Endothelial cell of umbilical vein (primary cell): ENCODE measurements around the gene RDH5.

Experiments used
- CTCF ChIP-seq, 2 donors: IDR thresholded peaks; 1 replicate in 1 of 2; 2 replicates in 1 of 2; pipeline ENCODE4 v1.5.1; 2011; ENCODE audit warnings: low read length in 2 of 2, mild to moderate bottlenecking in 2 of 2, moderate library complexity in 2 of 2, control low read depth in 1 of 2, inconsistent platforms in 1 of 2, low read depth in 1 of 2; ENCODE audit not compliant: insufficient read depth in 1 of 2; ENCODE audit errors: extremely low read depth in 1 of 2
- EZH2 ChIP-seq: IDR thresholded peaks from 2 replicates; pipeline ENCODE4 v1.6.1; 2012; ENCODE audit warnings: borderline replicate concordance, low read depth, mild to moderate bottlenecking, moderate library complexity, low read length, inconsistent platforms; ENCODE audit not compliant: severe bottlenecking
- FOS ChIP-seq: IDR thresholded peaks from 2 replicates; pipeline ENCODE4 v1.6.1; 2011; ENCODE audit warnings: mild to moderate bottlenecking, low read length, moderate library complexity, borderline replicate concordance; ENCODE audit not compliant: insufficient read depth
- JUN ChIP-seq: IDR thresholded peaks from 2 replicates; pipeline ENCODE4 v1.6.1; 2011; ENCODE audit warnings: borderline replicate concordance, low read depth; ENCODE audit not compliant: insufficient read length, insufficient read depth
- MAX ChIP-seq: IDR thresholded peaks from 2 replicates; pipeline ENCODE4 v1.6.1; 2011; ENCODE audit not compliant: insufficient read depth, insufficient read length
- MYC ChIP-seq: IDR thresholded peaks from one replicate; pipeline ENCODE4 v1.6.1; 2011; ENCODE audit warnings: mild to moderate bottlenecking, low read depth, low read length
- POLR2A ChIP-seq: IDR thresholded peaks from 2 replicates; pipeline ENCODE4 v1.6.1; 2012; ENCODE audit warnings: low read depth, mild to moderate bottlenecking, control low read depth, low read length
- POLR2AphosphoS5 ChIP-seq: IDR thresholded peaks from 2 replicates; pipeline ENCODE4 v1.6.1; 2012; ENCODE audit warnings: low read depth, mild to moderate bottlenecking, control low read depth, low read length, moderate library complexity; ENCODE audit not compliant: insufficient read depth

- TF ChIP-seq JUN (no peak), MYC (no peak), CTCF (IDR thresholded peaks at IDR 0.05; ENCODE audit: extremely low read depth in 1 of 2, insufficient read depth in 1 of 2, low read depth in 1 of 2, low read length in 2 of 2) (no peak), POLR2A (no peak), POLR2AphosphoS5 (no peak), MAX (no peak), EZH2 (no peak), FOS (no peak)
These were observed 23.3 kb upstream of the RDH5 start for GRCh38 chr12:55696796-55697462.
